ENCODE data around the gene HSCB.
"Not testable (repeated sequence)": the region's sequence is repeated elsewhere in the genome, so short reads cannot be mapped to it uniquely, and the experiment has no call there.

Gene HSCB

GRCh38 chr22:28741785-28742561 is at the start of gene HSCB, which contains the start of gene CHEK2:
Gene HSCB (plus strand): TSS chr22:28742039. CDS start chr22:28742096, 57 bp downstream.
Gene CHEK2 (minus strand): TSS chr22:28741820. CDS start chr22:28734721, 7,099 bp downstream.
- DNase-seq: peak; percentile 99

DNA sequence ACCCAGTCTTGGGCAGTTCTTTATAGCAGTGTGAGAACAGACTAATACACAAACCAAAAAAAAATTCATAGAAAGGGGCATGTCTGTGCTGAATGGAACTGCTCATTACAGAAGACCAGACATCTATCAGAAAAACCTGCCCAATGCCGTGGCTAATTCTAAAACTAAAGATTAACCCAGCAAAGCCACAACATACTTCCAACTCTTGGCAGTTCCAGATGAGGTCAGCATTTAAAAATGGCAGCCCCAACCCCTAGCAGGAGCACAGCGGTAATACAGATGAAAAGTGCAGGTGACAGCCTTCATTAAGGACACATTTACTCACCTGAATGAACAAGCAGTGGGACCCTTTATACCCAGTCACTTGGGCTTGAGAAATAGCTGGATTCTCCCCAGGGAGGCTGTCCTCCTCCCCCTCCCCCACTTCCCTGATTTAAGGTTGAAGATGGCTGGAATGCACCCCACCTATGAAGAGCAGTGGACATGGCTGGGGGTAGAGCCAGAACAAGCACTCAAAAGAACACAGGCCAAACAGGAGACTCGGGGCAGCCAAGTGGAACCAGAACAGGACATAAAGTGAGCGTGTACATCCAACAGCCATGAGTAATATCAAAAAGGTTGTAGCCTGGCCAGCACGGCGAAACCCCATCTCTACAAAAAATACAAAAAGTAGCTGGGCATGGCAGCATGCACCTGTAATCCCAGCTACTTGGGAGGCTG is 48.6 kb upstream of the HSCB start:
- DNase-seq: not testable (repeated sequence)

- DNase-seq: no peak
Observed at GRCh38 chr22:28702891-28703290, 38.9 kb upstream of the HSCB start.

DNA sequence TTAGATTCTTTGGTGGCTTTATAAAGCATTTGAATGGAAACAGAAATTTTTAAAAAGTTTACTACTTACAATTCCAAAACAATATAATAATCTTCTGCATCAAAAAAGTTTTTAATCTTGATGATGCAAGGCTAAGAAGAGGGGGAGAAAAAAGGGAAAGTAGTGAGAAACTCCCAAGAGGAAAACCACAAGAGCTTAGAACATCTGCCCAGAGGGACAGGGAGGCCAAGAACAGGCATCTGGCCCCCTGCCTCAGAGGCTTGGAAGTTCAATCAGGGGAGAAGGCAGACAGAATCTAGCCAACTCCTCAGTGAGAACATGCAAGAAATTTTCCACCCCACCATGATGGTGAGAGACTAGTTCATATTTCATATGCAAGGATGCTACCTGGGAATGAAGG is 38.4 kb upstream of the HSCB start:
- peak; percentile 15 for DNase-seq

DNA sequence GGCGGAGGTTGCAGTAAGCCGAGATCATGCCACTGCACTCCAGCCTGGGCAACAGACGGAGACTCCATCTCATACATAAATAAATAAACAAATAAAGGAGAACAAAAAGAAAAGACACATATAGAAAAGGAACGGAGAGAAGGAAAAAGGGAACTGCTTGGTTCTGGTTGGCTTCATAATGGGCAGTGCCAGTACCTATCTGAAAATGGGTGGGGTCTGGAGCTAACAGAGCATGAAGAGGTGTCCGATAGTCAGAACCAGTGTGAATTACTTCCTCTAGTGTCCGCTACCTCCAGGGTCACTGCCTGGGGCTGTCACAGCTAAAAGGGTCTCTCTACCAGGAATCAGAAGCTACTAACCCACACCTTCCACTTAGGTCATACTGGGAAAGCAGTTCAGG is 35.0 kb upstream of the HSCB start:
- no peak for DNase-seq

- DNase-seq: peak; percentile 20
Observed at GRCh38 chr22:28710107-28710506, 31.7 kb upstream of the HSCB start.

DNA sequence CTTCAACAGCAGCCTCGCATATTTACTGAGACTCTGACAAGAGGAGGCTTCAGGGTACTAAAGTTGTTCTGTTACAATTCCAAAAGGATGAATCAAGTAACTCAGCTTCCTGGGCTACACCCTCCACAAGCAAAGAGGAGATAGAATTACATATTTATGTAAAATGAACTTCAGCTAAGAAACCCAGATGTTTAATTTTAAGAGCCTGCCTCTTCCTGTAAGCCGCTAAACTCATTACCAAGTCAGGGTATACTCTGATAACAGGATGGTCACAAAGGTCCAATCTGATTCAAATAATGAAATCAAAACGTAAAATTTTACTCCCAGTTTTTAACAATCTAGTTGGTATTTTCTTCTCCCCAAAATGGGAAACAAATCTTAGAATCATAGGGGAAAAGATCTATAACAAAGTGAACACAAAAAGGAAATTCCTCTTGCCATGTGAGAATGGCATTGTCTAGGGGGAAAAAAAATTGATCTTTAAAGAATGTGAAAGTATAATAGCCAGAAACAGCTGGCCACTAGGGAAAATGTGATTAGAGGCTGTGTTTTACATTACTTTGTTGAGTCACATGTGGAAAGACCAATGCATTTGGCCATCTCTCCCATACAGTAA is 31.2 kb upstream of the HSCB start:
- DNase-seq: peak; percentile 86

GRCh38 chr22:28711341-28711740 is 30.5 kb upstream of the HSCB start:
- no peak for DNase-seq

DNA sequence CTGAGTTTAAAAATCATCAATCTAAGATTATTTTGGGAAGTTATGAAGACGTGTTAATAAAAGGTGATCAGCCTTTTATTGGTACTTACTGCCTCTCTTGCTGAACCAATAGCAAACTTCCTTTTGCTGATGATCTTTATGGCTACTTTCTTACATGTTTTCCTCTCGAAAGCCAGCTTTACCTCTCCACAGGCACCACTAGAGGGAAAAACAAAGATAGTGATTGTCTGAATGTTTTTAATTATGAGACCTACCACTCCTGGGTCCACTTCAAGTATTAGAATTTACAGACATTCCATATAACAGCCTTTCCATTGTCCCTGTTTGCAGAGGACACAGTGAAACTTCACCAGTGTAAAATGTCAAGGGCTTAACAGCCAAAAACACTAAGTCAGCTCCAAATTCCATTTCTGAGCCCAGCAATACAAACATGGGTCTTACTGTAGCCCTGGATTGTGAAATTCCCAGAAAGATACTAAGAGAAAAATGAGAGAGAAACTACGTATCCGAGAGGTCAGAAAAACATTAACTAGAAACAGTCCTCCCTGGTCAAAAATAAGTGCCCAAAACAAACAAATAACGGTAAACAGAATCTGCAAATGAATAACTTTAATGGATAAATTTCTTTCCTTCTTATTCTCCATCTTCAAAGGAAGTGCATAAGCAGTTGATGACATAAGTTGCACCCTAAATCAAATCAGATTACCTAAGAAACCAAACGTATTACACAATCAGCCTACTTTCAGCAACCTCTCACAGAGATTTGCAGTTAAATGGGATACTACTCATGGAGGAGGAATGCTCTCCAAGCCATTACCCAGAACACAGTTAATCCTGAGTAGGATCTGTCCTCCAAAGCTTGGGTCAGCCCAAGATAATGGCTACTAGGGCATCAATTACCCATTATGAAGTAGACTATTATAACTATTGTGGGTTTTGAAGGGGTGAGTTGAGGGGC is 29.7 kb upstream of the HSCB start:
- DNase-seq: peak; percentile 97

GRCh38 chr22:28714043-28714628 is 27.7 kb upstream of the HSCB start:
- no peak for DNase-seq

DNA sequence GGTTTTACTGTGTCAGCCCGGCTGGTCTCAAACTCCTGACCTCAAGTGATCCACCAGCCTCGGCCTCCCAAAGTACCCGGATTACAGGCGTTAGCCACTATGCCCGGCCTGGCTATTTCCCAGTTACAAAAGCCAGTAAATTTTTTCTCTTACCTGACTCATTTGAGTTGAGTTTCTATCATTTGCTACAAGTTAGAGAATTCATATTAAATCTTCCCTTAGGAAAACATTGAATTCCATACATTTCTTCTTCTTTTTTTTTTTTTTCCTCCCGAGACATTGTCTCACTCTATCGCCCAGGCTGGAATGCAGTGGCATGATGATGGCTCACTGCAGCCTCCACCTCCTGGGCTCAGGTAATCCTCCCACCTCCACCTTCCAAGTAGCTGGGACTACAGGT is 26.2 kb upstream of the HSCB start:
- DNase-seq: peak; percentile 13

- peak; percentile 33 for DNase-seq
Observed at GRCh38 chr22:28716686-28717085, 25.2 kb upstream of the HSCB start.

DNA sequence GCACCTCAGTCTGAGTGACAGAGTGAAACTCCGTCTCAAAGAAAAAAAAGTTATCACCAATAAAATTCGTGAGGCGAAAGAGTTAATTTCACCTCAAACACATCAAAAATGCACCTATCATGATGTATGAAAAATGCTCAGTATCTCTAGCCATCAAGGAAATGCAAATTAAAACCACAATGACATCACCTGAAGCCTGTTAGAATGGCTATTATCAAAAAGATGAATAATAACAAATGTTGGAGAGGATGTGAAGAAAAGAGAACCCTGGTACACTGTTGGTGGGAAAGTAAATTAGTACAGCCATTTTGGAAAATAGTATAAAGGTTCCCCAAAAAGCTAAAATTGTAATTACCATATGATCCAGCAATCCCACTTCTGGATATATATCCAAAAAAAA is 23.8 kb upstream of the HSCB start:
- DNase-seq: no peak

- no peak for DNase-seq
Observed at GRCh38 chr22:28728002-28728401, 13.8 kb upstream of the HSCB start.

GRCh38 chr22:28728621-28729313 is 13.1 kb upstream of the HSCB start:
- DNase-seq: no peak

GRCh38 chr22:28730179-28730578 is 11.7 kb upstream of the HSCB start:
- DNase-seq: no peak

DNA sequence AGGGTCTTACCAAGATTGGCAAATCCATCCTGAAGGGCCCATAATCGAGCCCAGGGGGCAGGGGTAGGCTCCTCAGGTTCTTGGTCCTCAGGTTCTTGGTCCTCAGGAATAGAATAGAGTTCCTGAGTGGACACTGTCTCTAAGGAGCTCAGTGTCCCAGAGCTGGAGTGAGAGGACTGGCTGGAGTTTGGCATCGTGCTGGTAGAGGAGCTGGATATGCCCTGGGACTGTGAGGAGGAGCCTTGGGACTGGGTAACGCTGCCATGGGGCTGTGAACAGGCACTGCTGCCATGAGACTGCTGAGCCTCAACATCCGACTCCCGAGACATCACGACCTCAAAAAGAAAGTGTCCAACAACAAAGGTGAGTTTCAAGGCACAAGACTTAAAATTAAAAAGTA is 7.4 kb upstream of the HSCB start:
- no peak for DNase-seq

DNA sequence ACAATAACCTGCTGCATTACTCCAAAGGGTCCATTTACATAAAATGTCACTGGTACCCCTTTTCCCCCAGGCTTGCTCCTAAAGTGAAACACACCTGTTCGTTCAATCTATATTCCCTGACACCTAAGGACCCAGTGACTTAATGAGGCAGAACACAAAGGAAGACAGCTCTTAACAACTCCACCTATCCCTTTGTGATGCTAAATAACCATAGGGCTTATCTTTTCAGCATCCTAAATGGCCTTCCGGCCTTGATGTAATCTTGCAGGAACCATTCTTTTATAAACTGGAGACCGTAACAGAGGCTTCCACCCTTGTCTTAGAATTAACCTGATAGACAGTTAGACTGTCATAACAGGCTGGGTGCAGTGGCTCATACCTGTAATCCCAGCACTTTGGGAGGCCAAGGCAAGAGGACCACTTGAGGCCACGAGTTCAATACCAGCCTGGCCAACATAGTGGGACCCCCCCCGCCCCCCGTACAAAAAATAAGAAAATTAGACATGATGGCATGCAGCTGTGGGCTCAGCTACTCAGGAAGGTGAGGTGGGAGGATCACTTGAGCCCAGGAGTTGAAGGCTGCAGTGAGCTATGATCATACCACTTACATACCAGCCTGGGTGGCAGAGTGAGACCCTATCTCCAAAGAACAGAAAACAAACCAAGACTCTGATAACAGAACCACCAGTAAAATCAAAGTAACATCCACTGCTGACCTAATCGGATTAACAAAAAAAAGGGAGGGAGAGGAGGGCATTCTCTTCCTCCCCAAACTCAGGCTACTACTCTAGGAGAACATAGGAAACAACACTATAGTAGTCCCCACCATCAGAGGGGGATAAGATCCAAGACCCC is 5.3 kb upstream of the HSCB start:
- no peak for DNase-seq

- no peak for DNase-seq
Observed at GRCh38 chr22:28737701-28738100, 4.1 kb upstream of the HSCB start.

DNA sequence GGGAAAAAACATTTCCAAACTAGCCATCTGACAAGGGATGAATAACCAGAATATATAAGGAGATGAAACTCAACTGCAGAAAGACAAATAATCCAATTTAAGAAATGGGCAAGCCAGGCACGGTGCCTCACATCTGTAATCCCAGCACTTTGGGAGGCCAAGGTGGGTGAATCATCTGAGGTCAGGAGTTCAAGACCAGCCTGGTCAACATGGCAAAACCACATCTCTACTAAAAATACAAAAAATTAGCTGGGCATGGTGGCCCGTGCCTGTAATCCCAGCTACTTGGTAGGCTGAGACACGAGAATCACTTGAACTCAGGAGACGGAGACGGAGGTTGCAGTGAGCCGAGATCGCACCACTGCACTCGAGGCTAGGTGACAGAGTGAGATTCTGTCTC is 3.0 kb upstream of the HSCB start:
- not testable (repeated sequence) for DNase-seq

All from fibroblast of upper back skin (primary cell).